K562 (cell line): ENCODE results near the gene AP1G1. TPM values are rescaled to one million over a fixed set of nuclear protein-coding genes. Genes with fewer than 3 reads are reported as not detected.

ENCODE experiments used
- ATAC-seq: fragments of 200-7000 bp; cut with Tn5 transposase; 3 replicates; pipeline ENCODE4 v1.9.1; 2020; ENCODE audit warnings: moderate library complexity
- BruUV-seq: library from RNA; stranded (reverse); fragments of 400-500 nt; replicated peaks from 2 replicates; lab custom pipeline; 2021; lab: Mats Ljungman, UMichigan
- CTCF ChIA-PET: fragments of 300-600 bp; formaldehyde crosslinking; extraction: SDS; loops from one replicate; lab custom pipeline; 2021; ENCODE audit warnings: low intra/inter-chr PET ratio; lab: Yijun Ruan, JAX
- POLR2A ChIA-PET: fragments of 300-600, 350-650 bp; sonication (Branson Sonifier 250); formaldehyde crosslinking; extraction: SDS; loops from one replicate; lab custom pipeline; 2021; ENCODE audit warnings: antibody characterized with exemption, inconsistent platforms; lab: Yijun Ruan, JAX
- DNase-seq, 4 experiments: peaks; one replicate each; pipeline versions ENCODE4 v3.0.0 to v3.0.0-alpha.2; 2011 to 2018; ENCODE audit warnings: low spot score in 3 of 4, mixed read lengths in 3 of 4; ENCODE audit errors: extremely low read depth in 1 of 4
- FAIRE-seq: peaks from 2 replicates; lab custom pipeline; 2011; peaks lifted over from hg19 to GRCh38; lab: Jason Lieb, UNC
- H2AFZ ChIP-seq: 2 replicates; pipeline ENCODE4 v1.6.0; 2011; ENCODE audit warnings: low read depth, low read length, control low read depth, inconsistent platforms
- H3K27ac ChIP-seq: fragments of 200-600 bp; 3 replicates; pipeline ENCODE4 v1.8.0; 2011; ENCODE audit warnings: low read depth, mild to moderate bottlenecking, control low read depth, inconsistent platforms, low read length, moderate library complexity, mixed read lengths; ENCODE audit errors: extremely low read depth
- H3K27me3 ChIP-seq, 2 experiments: fragments of 300-600 bp in 1 of 2; 2 replicates in 1 of 2; 3 replicates in 1 of 2; pipeline versions ENCODE4 v1.6.0 to v1.8.0; 2011; ENCODE audit warnings: inconsistent platforms in 2 of 2, low read length in 2 of 2, mild to moderate bottlenecking in 1 of 2, mixed read lengths in 1 of 2, moderate library complexity in 1 of 2; ENCODE audit not compliant: control insufficient read depth in 2 of 2, insufficient read depth in 2 of 2
- H3K36me3 ChIP-seq: fragments of 300-600 bp; 3 replicates; pipeline ENCODE4 v1.8.0; 2011; ENCODE audit warnings: mild to moderate bottlenecking, low read length, inconsistent platforms; ENCODE audit not compliant: control insufficient read depth, insufficient read depth
- H3K4me1 ChIP-seq, 2 experiments: fragments of 200-600 bp in 1 of 2; replicated peaks in 1 of 2; 2 replicates in 1 of 2; 3 replicates in 1 of 2; pipeline versions ENCODE4 v1.5.1 to v1.8.0; 2011; ENCODE audit warnings: inconsistent platforms in 2 of 2, low read length in 2 of 2, mild to moderate bottlenecking in 1 of 2, mixed read lengths in 1 of 2, moderate library complexity in 1 of 2; ENCODE audit not compliant: control insufficient read depth in 2 of 2, insufficient read depth in 2 of 2
- H3K4me2 ChIP-seq: 2 replicates; pipeline ENCODE4 v1.6.1; 2011; ENCODE audit warnings: low read length, control low read depth, inconsistent platforms, mixed read lengths; ENCODE audit not compliant: insufficient read depth
- H3K4me3 ChIP-seq: fragments of 200-600 bp; sonication (generic), shearing (Covaris generic); 2 replicates; pipeline ENCODE4 v1.5.1; 2016; ENCODE audit warnings: control low read depth, inconsistent platforms
- H3K79me2 ChIP-seq: fragments of 200-600 bp; 3 replicates; pipeline ENCODE4 v1.8.0; 2011; ENCODE audit warnings: low read length, inconsistent platforms; ENCODE audit not compliant: control insufficient read depth, insufficient read depth
- H3K9ac ChIP-seq, 2 experiments: 2 replicates each; pipeline versions ENCODE4 v1.6.0 to v1.6.1; 2011; ENCODE audit warnings: low read depth in 2 of 2, low read length in 2 of 2, control low read depth in 1 of 2, inconsistent platforms in 1 of 2, mild to moderate bottlenecking in 1 of 2, mixed read lengths in 1 of 2; ENCODE audit not compliant: insufficient read depth in 1 of 2
- H3K9me1 ChIP-seq: one replicate; pipeline ENCODE4 v1.6.0; 2011; ENCODE audit warnings: inconsistent platforms, mild to moderate bottlenecking, low read length, moderate library complexity; ENCODE audit not compliant: control insufficient read depth, insufficient read depth
- H3K9me3 ChIP-seq: replicated peaks from 2 replicates; pipeline ENCODE4 v1.5.1; 2011; ENCODE audit warnings: low read depth, low read length, inconsistent platforms; ENCODE audit not compliant: control insufficient read depth, insufficient read depth
- H4K20me1 ChIP-seq: replicated peaks from 2 replicates; pipeline ENCODE4 v1.6.1; 2011; ENCODE audit warnings: low read length, inconsistent platforms, mixed read lengths; ENCODE audit not compliant: control insufficient read depth, insufficient read depth
- CBFA2T2 ChIP-seq: fragments of 450-650 bp; conservative IDR thresholded peaks from 2 replicates; pipeline ENCODE4 v1.6.1; 2017; ENCODE audit warnings: mild to moderate bottlenecking
- CBFB ChIP-seq: sonication (generic); formaldehyde crosslinking; IDR thresholded peaks from 2 replicates; pipeline ENCODE4 v1.4.0; 2020; ENCODE audit warnings: mild to moderate bottlenecking, missing genetic modification reagents
- KDM5B ChIP-seq: fragments of 200-600 bp; sonication (generic); IDR thresholded peaks from 2 replicates; pipeline ENCODE4 v1.6.1; 2012; ENCODE audit warnings: low read depth, mild to moderate bottlenecking, moderate library complexity, low read length, control low read depth, inconsistent platforms; ENCODE audit not compliant: insufficient replicate concordance
- MEIS2 ChIP-seq: fragments of 450-650 bp; IDR thresholded peaks from 2 replicates; pipeline ENCODE4 v1.6.1; 2014; ENCODE audit warnings: mild to moderate bottlenecking; ENCODE audit not compliant: partially characterized antibody
- MYNN ChIP-seq, 2 experiments: sonication (generic); formaldehyde crosslinking in 1 of 2; IDR thresholded peaks; 2 replicates each; pipeline versions ENCODE4 v1.5.0 to v1.6.1; 2016 to 2020; ENCODE audit warnings: antibody characterized with exemption in 1 of 2, missing genetic modification reagents in 1 of 2
- SNRNP70 ChIP-seq: fragments of 200-400 bp; formaldehyde crosslinking; optimal IDR thresholded peaks from 2 replicates; pipeline ENCODE3; 2017; ENCODE audit warnings: low read depth, low read length
- SP2 ChIP-seq: IDR thresholded peaks from 2 replicates; pipeline ENCODE4 v1.6.1; 2011; ENCODE audit warnings: mild to moderate bottlenecking, low read depth, low read length, moderate library complexity; ENCODE audit not compliant: poor library complexity, severe bottlenecking; ENCODE audit errors: extremely low read depth
- TSC22D4 ChIP-seq: fragments of 450-650 bp; IDR thresholded peaks from 2 replicates; pipeline ENCODE4 v1.6.1; 2016; ENCODE audit warnings: missing genetic modification characterization, missing biosample characterization, control low read depth
- ZBTB49 ChIP-seq: sonication (generic); formaldehyde crosslinking; IDR thresholded peaks from 2 replicates; pipeline ENCODE4 v1.8.0; 2022; ENCODE audit warnings: missing genetic modification reagents, mild to moderate bottlenecking, borderline replicate concordance
- ZFP1 ChIP-seq: fragments of 450-650 bp; formaldehyde crosslinking; IDR thresholded peaks from 2 replicates; pipeline ENCODE4 v1.4.0; 2020; ENCODE audit warnings: mild to moderate bottlenecking, mixed read lengths
- ZNF212 ChIP-seq: fragments of 450-650 bp; formaldehyde crosslinking; IDR thresholded peaks from 2 replicates; pipeline ENCODE4 v1.4.0; 2020; ENCODE audit warnings: mild to moderate bottlenecking
- ZNF445 ChIP-seq: fragments of 250-450 bp; sonication (Bioruptor Pico); IDR thresholded peaks from 2 replicates; pipeline ENCODE4 v1.4.0; 2020; ENCODE audit warnings: low read depth, mild to moderate bottlenecking, moderate library complexity
- WGBS: fragments of 100-300 bp; shearing (Covaris generic); methylation state at CpG from one replicate; pipeline ENCODE4 v1.1.6; 2016; ENCODE audit warnings: low coverage, mixed read lengths; ENCODE audit not compliant: insufficient coverage; ENCODE audit errors: missing lambda C conversion rate; 5-methylcytosine and 5-hydroxymethylcytosine counted together
- in situ Hi-C: fragments of 300-500 bp; cut with MboI; formaldehyde crosslinking; loops from 4 replicates; pipeline ENCODE4 v1.15.0; 2018; ENCODE audit warnings: inconsistent platforms, mixed read lengths
- intact Hi-C: fragments of 100-400 bp; cut with micrococcal nuclease; formaldehyde crosslinking; loops from 2 replicates; pipeline ENCODE4 v1.14.2; 2022
- polyA plus RNA-seq, 8 experiments: library from polyadenylated mRNA; depleted of rRNA in 4 of 8; stranded (reverse) in 5 of 8; unstranded in 3 of 8; fragments of >200 nt; fragmentation: Nextera tagmentation in 2 of 8; fragmentation: Illumina TruSeq in 1 of 8; extraction: Ambion mirVana in 2 of 8; extraction: Trizol in 1 of 8; gene quantifications; 2 replicates each; pipeline versions ENCODE4 v1.2.1 to v1.2.3, GENCODE V29; 2011 to 2014; ENCODE audit warnings: inconsistent platforms in 1 of 8, missing spikeins in 1 of 8
- total RNA-seq, 7 experiments: library from RNA; depleted of rRNA in 6 of 7; stranded (reverse); fragments of >200 nt in 6 of 7; fragmentation: Illumina TruSeq in 2 of 7; extraction: Trizol in 2 of 7; gene quantifications; 2 replicates each; pipeline versions ENCODE4 v1.2.1 to v1.2.3, GENCODE V29; 2011 to 2021; ENCODE audit warnings: low replicate concordance in 1 of 7

The AP1G1 gene
- total and polyA plus RNA-seq, 9 of the 15 experiments (the other 6 are each of a cell fraction or from before 2014, with no cell fraction given): 7.0 to 59.2 (median 42.0) TPM

- DNase-seq: no peak
- TF ChIP-seq CBFA2T2 (no peak), SP2 (no peak), ZFP1 (no peak), KDM5B (no peak), SNRNP70 (no peak), CBFB (no peak), MYNN (IDR thresholded peaks at IDR 0.05) (no peak), MYNN (CRISPR knock-in tag; IDR thresholded peaks at IDR 0.05) (no peak), ZBTB49 (CRISPR knock-in tag) (no peak), MEIS2 (no peak), TSC22D4 (tag) (no peak), ZNF445 (CRISPR knock-in tag) (no peak), ZNF212 (CRISPR knock-in tag) (no peak)
- TF ChIP-seq, all 486 proteins: peak for 0
- Histone ChIP-seq H3K4me2 (no peak overlapping the region), H3K79me2 (no peaks in the 10 kb centered on the region), H3K9me3 (no peaks in the 10 kb centered on the region), H4K20me1 (no peaks in the 10 kb centered on the region), H3K4me3 (no peak overlapping the region), H3K27me3 (no peaks in the 10 kb centered on the region), H2AFZ (no peak overlapping the region), H3K4me1 (no peaks in the 10 kb centered on the region), H3K9ac (no peak overlapping the region), H3K36me3 (peaks cover 83% of the 10 kb centered on the region), H3K9me1 (no peaks in the 10 kb centered on the region), H3K27ac (no peak overlapping the region)
- FAIRE-seq (no peak), ATAC-seq (no peak)
- 76% methylated on average over 1 of the region's 2 CpGs for WGBS
- intact Hi-C loops: no loop called here
- BruUV-seq: no TSS peak
- POLR2A ChIA-PET: no interaction called here
- CTCF ChIA-PET: interaction anchor here (1.0 kb wide), 1 partner anchor 8 kb away, joined by 4 read pairs; no protein-coding TSS in a partner anchor
- in situ Hi-C loops: no loop called here
Observed at GRCh38 chr16:71754652-71755051, 54.0 kb downstream of the AP1G1 start.
